Stimulated activated CD4-positive, alpha-beta T cell treated with anti-CD3 and anti-CD28 coated beads, TNF-alpha, amount 100 ng/mL, for 24 hours (primary cell): Measurements from ENCODE around the gene HDHD3.
"Not testable (repeated sequence)": the region's sequence is repeated elsewhere in the genome, so short reads cannot be mapped to it uniquely, and the experiment has no call there.

Experiments used
- DNase-seq, 3 experiments: peaks; one replicate each; pipeline ENCODE4 v3.0.0-alpha.2; 2020; ENCODE audit warnings: low read depth in 3 of 3

Gene HDHD3

GRCh38 chr9:113365652-113366051 lies 11.1 kb downstream of the HDHD3 start:
- DNase-seq: not testable (repeated sequence)

GRCh38 chr9:113364951-113365350 lies 11.8 kb downstream of the HDHD3 start:
- DNase-seq: no peak

GRCh38 chr9:113363336-113363735 lies 13.4 kb downstream of the HDHD3 start:
- DNase-seq: no peak

- DNase-seq: peak in 1 of 3 experiments; percentile 31
Measured at GRCh38 chr9:113361304-113362018, 15.3 kb downstream of the HDHD3 start.

GRCh38 chr9:113360242-113360842 lies 16.4 kb downstream of the HDHD3 start:
- DNase-seq: no peak

- no peak for DNase-seq
Measured at GRCh38 chr9:113359385-113359784, 17.4 kb downstream of the HDHD3 start.

- no peak for DNase-seq
Measured at GRCh38 chr9:113356686-113357292, 20.0 kb downstream of the HDHD3 start.

- DNase-seq: no peak
Measured at GRCh38 chr9:113355040-113355596, 21.7 kb downstream of the HDHD3 start.

- DNase-seq: no peak
Measured at GRCh38 chr9:113352411-113352810, 24.4 kb downstream of the HDHD3 start.

- no peak for DNase-seq
Measured at GRCh38 chr9:113352006-113352405, 24.8 kb downstream of the HDHD3 start.

GRCh38 chr9:113350937-113351336 lies 25.8 kb downstream of the HDHD3 start:
- peak in 1 of 3 experiments; percentile 50 for DNase-seq

- peak in 1 of 3 experiments; percentile 25 for DNase-seq
Measured at GRCh38 chr9:113350107-113350661, 26.6 kb downstream of the HDHD3 start.

GRCh38 chr9:113349445-113350094 lies 27.2 kb downstream of the HDHD3 start, which contains the start of gene BSPRY:
Gene BSPRY (plus strand): TSS chr9:113349541. CDS start chr9:113349580, 39 bp downstream.
- DNase-seq: peak in 1 of 3 experiments; percentile 21

GRCh38 chr9:113349066-113349444 lies 27.7 kb downstream of the HDHD3 start:
- DNase-seq: no peak

- DNase-seq: no peak
Measured at GRCh38 chr9:113348437-113348836, 28.3 kb downstream of the HDHD3 start.

GRCh38 chr9:113345671-113346070 lies 31.1 kb downstream of the HDHD3 start:
- DNase-seq: no peak

GRCh38 chr9:113345190-113345589 lies 31.6 kb downstream of the HDHD3 start:
- no peak for DNase-seq

GRCh38 chr9:113343732-113344231 lies 33.0 kb downstream of the HDHD3 start:
- no peak for DNase-seq

GRCh38 chr9:113341712-113342410 lies 34.9 kb downstream of the HDHD3 start:
- no peak for DNase-seq

- DNase-seq: peak; percentile 60 to 83 (median 67)
Measured at GRCh38 chr9:113340011-113340699, 36.6 kb downstream of the HDHD3 start, which contains the start of gene WDR31. Gene WDR31 (minus strand): TSS chr9:113340275. CDS start chr9:113332022, 8,253 bp downstream.
